ENCODE results near the gene CCDC141.

The CCDC141 gene

GRCh38 chr2:178810422-178810821 is 239.5 kb downstream of the CCDC141 start:
- TF ChIP-seq TAF1 (IDR thresholded peaks at IDR 0.05; ENCODE audit: borderline replicate concordance, insufficient read depth, low read length) (no peak), SIN3A (IDR thresholded peaks at IDR 0.05; ENCODE audit: borderline replicate concordance, insufficient read depth, low read length) (no peak), FOXP2 (optimal IDR thresholded peaks at IDR 0.05; ENCODE audit: borderline replicate concordance, extremely low read depth, extremely low read length, insufficient read depth) (no peak), POLR2AphosphoS5 (IDR thresholded peaks at IDR 0.05; ENCODE audit: low read depth, low read length) (no peak), REST (IDR thresholded peaks at IDR 0.05; ENCODE audit: insufficient read depth in 1 of 2, low read depth in 2 of 2, low read length in 2 of 2) (no peak)

DNA sequence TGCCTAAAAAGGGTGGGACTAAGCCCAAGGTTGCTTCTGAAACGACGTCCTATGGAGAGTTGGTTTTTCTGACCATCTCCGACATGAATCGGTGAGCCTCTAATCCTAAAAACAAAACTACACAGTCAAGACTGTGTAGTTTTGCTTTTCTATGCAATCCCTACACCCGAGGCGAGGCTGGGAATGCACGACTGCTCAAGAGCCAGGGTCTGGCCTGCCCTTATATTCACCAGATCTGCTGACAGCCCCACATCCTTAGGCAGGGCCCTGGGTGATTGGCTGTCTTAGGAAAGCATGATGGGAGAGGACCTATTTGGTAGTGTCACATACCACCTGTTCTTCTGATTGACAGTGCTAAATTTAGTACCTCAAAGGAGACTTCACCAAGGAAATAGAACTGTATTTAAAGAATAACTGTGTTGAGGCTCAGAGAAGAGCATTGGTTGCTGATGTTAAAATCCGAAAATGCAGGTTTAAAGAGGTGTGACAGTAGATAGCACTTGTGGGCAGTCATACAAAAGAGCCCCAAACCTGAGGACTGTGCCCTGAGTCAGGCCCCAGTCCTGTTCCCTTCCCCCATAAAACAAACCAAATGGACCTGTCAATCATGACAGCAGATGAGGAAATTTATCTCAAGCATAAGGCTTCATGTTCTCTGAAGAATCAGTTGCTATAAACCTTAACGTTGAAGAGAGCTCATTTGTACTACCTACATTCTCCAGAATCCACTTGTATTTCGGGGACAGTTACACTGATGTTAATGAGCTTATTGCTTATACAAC is 242.5 kb downstream of the CCDC141 start, which contains the start of gene TTN:
Gene TTN (minus strand): TSS at position 197 of the 782 bp plus-strand sequence. CDS start 2,781 bp downstream, outside the sequence.
- no peak for TF ChIP-seq REST (IDR thresholded peaks at IDR 0.05; ENCODE audit: insufficient read depth in 1 of 2, low read depth in 2 of 2, low read length in 2 of 2)
- no peak for TF ChIP-seq SIN3A (IDR thresholded peaks at IDR 0.05; ENCODE audit: borderline replicate concordance, insufficient read depth, low read length)
- TF ChIP-seq POLR2AphosphoS5 (IDR thresholded peaks at IDR 0.05; ENCODE audit: low read depth, low read length), result no peak
- TF ChIP-seq FOXP2 (optimal IDR thresholded peaks at IDR 0.05; ENCODE audit: borderline replicate concordance, extremely low read depth, extremely low read length, insufficient read depth), result no peak
- TF ChIP-seq TAF1 (IDR thresholded peaks at IDR 0.05; ENCODE audit: borderline replicate concordance, insufficient read depth, low read length), result no peak

DNA sequence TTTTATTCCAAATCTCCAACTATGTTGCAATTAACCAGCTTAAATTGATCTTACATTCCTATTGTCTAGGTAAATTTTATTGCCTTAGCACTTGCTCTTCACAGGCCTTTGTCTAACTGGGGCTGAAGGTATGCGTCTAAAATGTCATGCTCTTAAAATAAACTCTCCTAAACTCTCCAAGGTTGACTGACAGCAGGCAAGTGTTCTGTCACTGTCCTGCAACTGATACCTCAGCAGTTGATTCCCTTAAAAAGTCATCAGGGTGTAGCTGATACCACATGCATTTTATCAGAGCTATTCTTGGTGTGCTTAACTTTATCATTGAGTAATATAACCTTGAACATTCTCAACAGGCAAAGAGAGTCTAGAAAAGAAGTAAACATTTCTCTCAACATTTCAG is 243.4 kb downstream of the CCDC141 start:
- TF ChIP-seq REST (IDR thresholded peaks at IDR 0.05; ENCODE audit: insufficient read depth in 1 of 2, low read depth in 2 of 2, low read length in 2 of 2) (no peak), TAF1 (IDR thresholded peaks at IDR 0.05; ENCODE audit: borderline replicate concordance, insufficient read depth, low read length) (no peak), POLR2AphosphoS5 (IDR thresholded peaks at IDR 0.05; ENCODE audit: low read depth, low read length) (no peak), FOXP2 (optimal IDR thresholded peaks at IDR 0.05; ENCODE audit: borderline replicate concordance, extremely low read depth, extremely low read length, insufficient read depth) (no peak), SIN3A (IDR thresholded peaks at IDR 0.05; ENCODE audit: borderline replicate concordance, insufficient read depth, low read length) (no peak)

- TF ChIP-seq TAF1 (IDR thresholded peaks at IDR 0.05; ENCODE audit: borderline replicate concordance, insufficient read depth, low read length), result no peak
- TF ChIP-seq POLR2AphosphoS5 (IDR thresholded peaks at IDR 0.05; ENCODE audit: low read depth, low read length), result no peak
Measured at GRCh38 chr2:178805457-178805856, 244.5 kb downstream of the CCDC141 start.

- no peak for TF ChIP-seq POLR2AphosphoS5 (IDR thresholded peaks at IDR 0.05; ENCODE audit: low read depth, low read length)
- no peak for TF ChIP-seq FOXP2 (optimal IDR thresholded peaks at IDR 0.05; ENCODE audit: borderline replicate concordance, extremely low read depth, extremely low read length, insufficient read depth)
- no peak for TF ChIP-seq SIN3A (IDR thresholded peaks at IDR 0.05; ENCODE audit: borderline replicate concordance, insufficient read depth, low read length)
- no peak for TF ChIP-seq REST (IDR thresholded peaks at IDR 0.05; ENCODE audit: insufficient read depth in 1 of 2, low read depth in 2 of 2, low read length in 2 of 2)
- TF ChIP-seq TAF1 (IDR thresholded peaks at IDR 0.05; ENCODE audit: borderline replicate concordance, insufficient read depth, low read length), result no peak
Measured at GRCh38 chr2:178804791-178805190, 245.1 kb downstream of the CCDC141 start.
